Adrenal gland (tissue), 12 donors: ENCODE data around the gene STK39. TPM values are rescaled to one million over a fixed set of nuclear protein-coding genes. Genes with fewer than 3 reads are reported as not detected.

ENCODE experiments used
- DNase-seq, 7 donors: peaks; one replicate each; pipeline ENCODE4 v3.0.0-alpha.2; 2019 to 2020
- H3K27ac ChIP-seq, 5 donors: fragments of 200-600 bp; sonication (generic) in 4 of 5; 1 replicate in 3 of 5; 2 replicates in 2 of 5; pipeline versions ENCODE4 v1.5.1 to v1.8.0; 2016 to 2020; ENCODE audit warnings: mild to moderate bottlenecking in 1 of 5
- H3K27me3 ChIP-seq: fragments of 200-600 bp; 2 replicates; pipeline ENCODE4 v1.8.0; 2021
- H3K36me3 ChIP-seq, 2 donors: fragments of 200-600 bp; replicated peaks in 1 of 2; 1 replicate in 1 of 2; 2 replicates in 1 of 2; pipeline versions ENCODE4 v1.5.1 to v1.8.0; 2018 to 2022
- H3K4me1 ChIP-seq, 2 donors: fragments of 200-600 bp; replicated peaks in 1 of 2; 1 replicate in 1 of 2; 2 replicates in 1 of 2; pipeline versions ENCODE4 v1.5.1 to v1.8.0; 2018 to 2021
- H3K4me3 ChIP-seq, 4 donors: fragments of 200-600 bp; sonication (generic) in 3 of 4; one replicate each; pipeline ENCODE4 v1.5.1; 2016 to 2018
- H3K9me3 ChIP-seq, 3 donors: fragments of 200-600 bp; sonication (generic) in 1 of 3; replicated peaks in 1 of 3; 1 replicate in 2 of 3; 2 replicates in 1 of 3; pipeline versions ENCODE4 v1.5.1 to v1.8.0; 2016 to 2021
- CTCF ChIP-seq, 6 experiments: fragments of 450-650 bp in 4 of 6; fragments of 200-600 bp in 2 of 6; sonication (generic) in 1 of 6; IDR thresholded peaks; 1 replicate in 5 of 6; 2 replicates in 1 of 6; pipeline versions ENCODE4 v1.5.1 to v1.8.0; 2016 to 2021; ENCODE audit warnings: antibody characterized with exemption in 6 of 6, mild to moderate bottlenecking in 2 of 6, moderate library complexity in 1 of 6
- POLR2A ChIP-seq, 2 donors: fragments of 450-650 bp; IDR thresholded peaks; one replicate each; pipeline ENCODE4 v1.6.1; 2017; ENCODE audit warnings: antibody characterized with exemption in 2 of 2, mild to moderate bottlenecking in 2 of 2, moderate library complexity in 1 of 2
- WGBS, 4 donors: extraction: QIAGEN DNeasy Blood & Tissue Kit in 2 of 4; methylation state at CpG; one replicate each; pipeline versions ENCODE4 v1.1.5 to v1.1.7; 2013 to 2017; 5-methylcytosine and 5-hydroxymethylcytosine counted together
- intact Hi-C, 2 donors: fragments of 100-400 bp; cut with DNase I; formaldehyde crosslinking; loops; one replicate each; pipeline versions ENCODE4 v1.14.1 to v1.15.0; 2022 to 2023
- polyA plus RNA-seq, 3 donors: library from polyadenylated mRNA; stranded (reverse); fragments of 200-250 nt in 2 of 3; fragments of 350-450 nt in 1 of 3; fragmentation: Illumina TruSeq in 1 of 3; extraction: RNeasy Lipid Tissue Mini Kit (QIAGEN cat#74804) in 1 of 3; gene quantifications; one replicate each; pipeline ENCODE4 v1.2.3, GENCODE V29; 2013 to 2014
- total RNA-seq, 9 donors: library from RNA; depleted of rRNA in 4 of 9; stranded (reverse); fragments of >200 nt in 4 of 9; fragments of 120-200 nt in 1 of 9; fragmentation: NEBNext Ultra II Directional in 1 of 9; extraction: Animal tissue kit (Norgen Biotek cat#: 25700) in 1 of 9; gene quantifications; one replicate each; pipeline versions ENCODE4 v1.1.0 to v1.2.4, GENCODE V29; 2013 to 2023
- donor health status: healthy with polysubstance abuse.
- donor health status: Bipolar disorder and iron deficiency.
- donor health status: DM: yes; HTN: yes; CAD: no.
- donor health status: DM: no; HTN: no; CAD: no.
- donor health status: DM: no; HTN: no; CAD: no.
- donor health status: DM: yes; HTN: yes; CAD: no.

The STK39 gene
- total and polyA plus RNA-seq, 12 donors = 2.4 to 11.1 (median 5.8) TPM

GRCh38 chr2:168138901-168139300 lies 108.5 kb downstream of the STK39 start:
- TF ChIP-seq POLR2A (IDR thresholded peaks at IDR 0.05) (no peak), CTCF (IDR thresholded peaks at IDR 0.05) (no peak)
- Histone ChIP-seq H3K27me3 (no peaks in the 10 kb centered on the region), H3K4me1 (no peaks in the 10 kb centered on the region), H3K36me3 (no peaks in the 10 kb centered on the region), H3K27ac (no peak overlapping the region), H3K9me3 (no peaks in the 10 kb centered on the region), H3K4me3 (no peak overlapping the region)
- 92 to 98% (median 97%) methylated on average over 5 of the region's 5 CpGs for WGBS, 4 donors
- intact Hi-C loops = no loop called here
- no peak for DNase-seq

- Histone ChIP-seq H3K27me3 (no peaks in the 10 kb centered on the region), H3K9me3 (no peaks in the 10 kb centered on the region), H3K36me3 (no peaks in the 10 kb centered on the region), H3K27ac (no peak overlapping the region), H3K4me3 (no peak overlapping the region), H3K4me1 (no peaks in the 10 kb centered on the region)
- no peak for DNase-seq
- intact Hi-C loops = no loop called here
- 84 to 95% (median 85%) methylated on average over 5 of the region's 5 CpGs for WGBS, 4 donors
- TF ChIP-seq CTCF (IDR thresholded peaks at IDR 0.05) = no peak
- no peak for TF ChIP-seq POLR2A (IDR thresholded peaks at IDR 0.05)
These were observed 109.0 kb downstream of the STK39 start for GRCh38 chr2:168138374-168138773.

- intact Hi-C loops = no loop called here
- TF ChIP-seq CTCF (IDR thresholded peaks at IDR 0.05) (no peak), POLR2A (IDR thresholded peaks at IDR 0.05) (no peak)
- 89 to 94% (median 92%) methylated on average over 3 of the region's 3 CpGs for WGBS, 4 donors
- Histone ChIP-seq H3K4me1 (no peaks in the 10 kb centered on the region), H3K36me3 (no peaks in the 10 kb centered on the region), H3K4me3 (no peak overlapping the region), H3K27me3 (no peaks in the 10 kb centered on the region), H3K9me3 (no peaks in the 10 kb centered on the region), H3K27ac (no peak overlapping the region)
- DNase-seq = no peak
These were observed 109.8 kb downstream of the STK39 start for GRCh38 chr2:168137510-168138180.

- TF ChIP-seq CTCF (IDR thresholded peaks at IDR 0.05) (peak; percentile 35 to 62 (median 48)), POLR2A (IDR thresholded peaks at IDR 0.05) (no peak)
- no peaks in the 10 kb centered on the region for H3K27me3 ChIP-seq
- DNase-seq = no peak
- no peak overlapping the region for H3K4me3 ChIP-seq
- no peaks in the 10 kb centered on the region for H3K4me1 ChIP-seq
- WGBS, 4 donors = 16 to 29% (median 21%) methylated on average over 2 of the region's 2 CpGs
- intact Hi-C loops = no loop called here
- no peaks in the 10 kb centered on the region for H3K36me3 ChIP-seq
- H3K27ac ChIP-seq = no peak overlapping the region
- H3K9me3 ChIP-seq = no peaks in the 10 kb centered on the region
These were observed 110.9 kb downstream of the STK39 start for GRCh38 chr2:168136392-168136977.
